B cell (primary cell): ENCODE data around the gene NTN4. TPM values are rescaled to one million over a fixed set of nuclear protein-coding genes. Genes with fewer than 3 reads are reported as not detected.

Experiments used
- ATAC-seq: fragments of 200-7000 bp; cut with Tn5 transposase; one replicate; pipeline ENCODE4 v1.10.0; 2021; ENCODE audit warnings: low read depth, mild to moderate bottlenecking, moderate number of reproducible peaks, moderate library complexity
- CTCF ChIA-PET: fragments of 350-600 bp; sonication (Branson Sonifier 250); formaldehyde crosslinking; loops from one replicate; lab custom pipeline; 2021; ENCODE audit warnings: antibody characterized with exemption, inconsistent platforms; lab: Charles Lee
- POLR2A ChIA-PET: fragments of 350-600 bp; sonication (Branson Sonifier 250); formaldehyde crosslinking; loops from one replicate; lab custom pipeline; 2021; ENCODE audit warnings: antibody characterized with exemption; lab: Charles Lee
- DNase-seq: peaks from one replicate; pipeline ENCODE4 v3.0.0; 2013
- H2AFZ ChIP-seq: 2 replicates; pipeline ENCODE4 v1.6.1; 2012; ENCODE audit warnings: mild to moderate bottlenecking, low read depth, low read length; ENCODE audit not compliant: insufficient read depth, poor library complexity, severe bottlenecking
- H3K27ac ChIP-seq, 2 donors: 1 replicate in 1 of 2; 2 replicates in 1 of 2; pipeline ENCODE4 v1.5.1; 2012 to 2013; ENCODE audit warnings: low read length in 2 of 2, mild to moderate bottlenecking in 2 of 2, moderate library complexity in 1 of 2
- H3K27me3 ChIP-seq, 4 experiments: fragments of 200-600 bp in 1 of 4; sonication (generic) in 1 of 4; replicated peaks in 1 of 4; 1 replicate in 2 of 4; 2 replicates in 2 of 4; pipeline versions ENCODE4 v1.6.1 to v1.7.0; 2013 to 2016; ENCODE audit warnings: low read length in 3 of 4, mild to moderate bottlenecking in 2 of 4, mixed read lengths in 1 of 4, moderate library complexity in 1 of 4; ENCODE audit not compliant: insufficient read depth in 4 of 4, control insufficient read depth in 3 of 4; ENCODE audit errors: control extremely low read depth in 1 of 4
- H3K36me3 ChIP-seq, 2 experiments: replicated peaks in 1 of 2; 1 replicate in 1 of 2; 2 replicates in 1 of 2; pipeline versions ENCODE4 v1.6.1 to v1.7.1; 2013; ENCODE audit warnings: low read length in 1 of 2; ENCODE audit not compliant: insufficient read depth in 2 of 2, control insufficient read depth in 1 of 2; ENCODE audit errors: control extremely low read depth in 1 of 2, extremely low read depth in 1 of 2
- H3K4me1 ChIP-seq, 2 donors: fragments of 200-600 bp in 1 of 2; sonication (generic) in 1 of 2; 1 replicate in 1 of 2; 2 replicates in 1 of 2; pipeline versions ENCODE4 v1.5.1 to v1.6.1; 2013 to 2017; ENCODE audit warnings: low read length in 2 of 2; ENCODE audit not compliant: control insufficient read depth in 2 of 2, insufficient read depth in 2 of 2
- H3K4me2 ChIP-seq: replicated peaks from 2 replicates; pipeline ENCODE3; 2012; ENCODE audit warnings: mild to moderate bottlenecking, low read depth, low read length; ENCODE audit not compliant: poor library complexity, severe bottlenecking
- H3K4me3 ChIP-seq, 5 experiments: fragments of 200-600 bp in 1 of 5; sonication (generic) in 1 of 5; 1 replicate in 3 of 5; 2 replicates in 2 of 5; pipeline versions ENCODE4 v1.5.1 to v1.7.0; 2011 to 2016; ENCODE audit warnings: low read length in 4 of 5, mild to moderate bottlenecking in 4 of 5, low read depth in 2 of 5, control low read depth in 1 of 5, moderate library complexity in 1 of 5; ENCODE audit not compliant: insufficient read depth in 1 of 5; ENCODE audit errors: control extremely low read depth in 1 of 5, extremely low read depth in 1 of 5
- H3K79me2 ChIP-seq: fragments of 200-600 bp; sonication (generic); one replicate; pipeline ENCODE4 v1.6.0; 2016; ENCODE audit warnings: low read length; ENCODE audit not compliant: control insufficient read depth, insufficient read depth
- H3K9ac ChIP-seq: fragments of 200-600 bp; sonication (generic); 2 replicates; pipeline ENCODE4 v1.6.1; 2017; ENCODE audit warnings: mild to moderate bottlenecking, low read length, moderate library complexity
- H3K9me3 ChIP-seq, 3 donors: one replicate each; pipeline versions ENCODE4 v1.6.1 to v1.7.1; 2013; ENCODE audit warnings: low read length in 2 of 3; ENCODE audit not compliant: control insufficient read depth in 2 of 3, insufficient read depth in 1 of 3; ENCODE audit errors: control extremely low read depth in 1 of 3
- H4K20me1 ChIP-seq: 2 replicates; pipeline ENCODE4 v1.6.0; 2012; ENCODE audit warnings: mild to moderate bottlenecking, low read length; ENCODE audit not compliant: insufficient read depth, control insufficient read depth, poor library complexity, severe bottlenecking
- H3K27ac Mint-ChIP-seq: one replicate; pipeline ENCODE4 v1.8.0; 2021; ENCODE audit warnings: mixed read lengths
- H3K27me3 Mint-ChIP-seq: one replicate; pipeline ENCODE4 v1.8.0; 2021; ENCODE audit warnings: mixed read lengths
- H3K4me1 Mint-ChIP-seq: one replicate; pipeline ENCODE4 v1.8.0; 2021; ENCODE audit warnings: mixed read lengths
- H3K4me3 Mint-ChIP-seq: one replicate; pipeline ENCODE4 v1.8.0; 2021; ENCODE audit warnings: mixed read lengths
- H3K9me3 Mint-ChIP-seq: one replicate; pipeline ENCODE4 v1.8.0; 2022; ENCODE audit warnings: mixed read lengths; ENCODE audit not compliant: insufficient read depth
- CTCF ChIP-seq: fragments of 200-600 bp; IDR thresholded peaks from one replicate; pipeline ENCODE4 v1.8.0; 2022; ENCODE audit warnings: antibody characterized with exemption, mild to moderate bottlenecking
- EZH2 ChIP-seq: IDR thresholded peaks from 2 replicates; pipeline ENCODE4 v1.6.1; 2012; ENCODE audit warnings: borderline replicate concordance, low read depth, mild to moderate bottlenecking, moderate library complexity, low read length; ENCODE audit not compliant: insufficient read depth, poor library complexity, severe bottlenecking
- WGBS: methylation state at CpG from one replicate; pipeline ENCODE4 v1.1.5; 2013; ENCODE audit warnings: missing lambda C conversion rate; ENCODE audit not compliant: insufficient coverage; 5-methylcytosine and 5-hydroxymethylcytosine counted together
- intact Hi-C: fragments of 100-400 bp; cut with micrococcal nuclease; formaldehyde crosslinking; loops from one replicate; pipeline ENCODE4 v1.10.0; 2022
- polyA plus RNA-seq: library from polyadenylated mRNA; depleted of rRNA; stranded (reverse); fragments of >200 nt; gene quantifications from 2 replicates; pipeline ENCODE4 v1.2.3, GENCODE V29; 2012
- total RNA-seq, 2 donors: library from RNA; stranded (reverse); fragments of 120-200 nt in 1 of 2; gene quantifications; 1 replicate in 1 of 2; 2 replicates in 1 of 2; pipeline versions ENCODE4 v1.2.3 to v1.2.4, GENCODE V29; 2013 to 2022

Gene NTN4
- total and polyA plus RNA-seq, 2 donors (not counting 1 experiment from before 2014, with no cell fraction given): not detected

GRCh38 chr12:95687937-95688336, 102.6 kb downstream of the NTN4 start:
- CTCF ChIA-PET: no interaction called here
- H3K27me3 Mint-ChIP-seq: peaks cover 13% of the 10 kb centered on the region
- POLR2A ChIA-PET: no interaction called here

GRCh38 chr12:95683418-95683817, 107.1 kb downstream of the NTN4 start:
- peaks cover 16% of the 10 kb centered on the region for H3K27me3 Mint-ChIP-seq
- intact Hi-C loops: no loop called here

More at GRCh38 chr12:95687937-95688336, 102.6 kb downstream of the NTN4 start:
- Histone ChIP-seq H3K36me3 (no peaks in the 10 kb centered on the region), H3K4me1 (no peaks in the 10 kb centered on the region), H3K27me3 (peaks cover 0 to 9% (median 2%) of the 10 kb centered on the region in 4 experiments), H3K4me2 (no peak overlapping the region), H3K79me2 (no peaks in the 10 kb centered on the region), H3K9me3 (no peaks in the 10 kb centered on the region), H2AFZ (no peak overlapping the region), H4K20me1 (no peaks in the 10 kb centered on the region), H3K9ac (no peak overlapping the region), H3K27ac (no peak overlapping the region), H3K4me3 (no peak overlapping the region)
- TF ChIP-seq EZH2 (no peak), CTCF (no peak)
- Mint-ChIP-seq H3K9me3 (no peaks in the 10 kb centered on the region), H3K4me3 (no peak overlapping the region), H3K4me1 (no peaks in the 10 kb centered on the region), H3K27ac (no peak overlapping the region)
- 90% methylated on average over 2 of the region's 2 CpGs for WGBS
- ATAC-seq (no peak), DNase-seq (no peak)
- intact Hi-C loops: no loop called here

More at GRCh38 chr12:95683418-95683817, 107.1 kb downstream of the NTN4 start:
- H3K4me1 ChIP-seq: no peaks in the 10 kb centered on the region
- no peaks in the 10 kb centered on the region for H4K20me1 ChIP-seq
- no peak overlapping the region for H3K27ac ChIP-seq
- H2AFZ ChIP-seq: no peak overlapping the region
- Mint-ChIP-seq H3K4me3 (no peak overlapping the region), H3K4me1 (no peaks in the 10 kb centered on the region), H3K27ac (no peak overlapping the region), H3K9me3 (no peaks in the 10 kb centered on the region)
- H3K27me3 ChIP-seq: peaks cover 0 to 6% (median 2%) of the 10 kb centered on the region in 4 experiments
- 78% methylated on average over 7 of the region's 10 CpGs for WGBS
- H3K4me2 ChIP-seq: no peak overlapping the region
- no peak for ATAC-seq
- DNase-seq: no peak
- peaks cover 0 to 2% (median 0%) of the 10 kb centered on the region in 3 donors for H3K9me3 ChIP-seq
- ChIA-PET CTCF (no interaction called here), POLR2A (no interaction called here)
- TF ChIP-seq CTCF (no peak), EZH2 (no peak)
- H3K36me3 ChIP-seq: no peaks in the 10 kb centered on the region
- H3K9ac ChIP-seq: no peak overlapping the region
- H3K4me3 ChIP-seq: no peak overlapping the region
- no peaks in the 10 kb centered on the region for H3K79me2 ChIP-seq
